ENCODE measurements around the gene PHPT1.
"Not testable (repeated sequence)": the region's sequence is repeated elsewhere in the genome, so short reads cannot be mapped to it uniquely, and the experiment has no call there.

PHPT1 gene

DNA sequence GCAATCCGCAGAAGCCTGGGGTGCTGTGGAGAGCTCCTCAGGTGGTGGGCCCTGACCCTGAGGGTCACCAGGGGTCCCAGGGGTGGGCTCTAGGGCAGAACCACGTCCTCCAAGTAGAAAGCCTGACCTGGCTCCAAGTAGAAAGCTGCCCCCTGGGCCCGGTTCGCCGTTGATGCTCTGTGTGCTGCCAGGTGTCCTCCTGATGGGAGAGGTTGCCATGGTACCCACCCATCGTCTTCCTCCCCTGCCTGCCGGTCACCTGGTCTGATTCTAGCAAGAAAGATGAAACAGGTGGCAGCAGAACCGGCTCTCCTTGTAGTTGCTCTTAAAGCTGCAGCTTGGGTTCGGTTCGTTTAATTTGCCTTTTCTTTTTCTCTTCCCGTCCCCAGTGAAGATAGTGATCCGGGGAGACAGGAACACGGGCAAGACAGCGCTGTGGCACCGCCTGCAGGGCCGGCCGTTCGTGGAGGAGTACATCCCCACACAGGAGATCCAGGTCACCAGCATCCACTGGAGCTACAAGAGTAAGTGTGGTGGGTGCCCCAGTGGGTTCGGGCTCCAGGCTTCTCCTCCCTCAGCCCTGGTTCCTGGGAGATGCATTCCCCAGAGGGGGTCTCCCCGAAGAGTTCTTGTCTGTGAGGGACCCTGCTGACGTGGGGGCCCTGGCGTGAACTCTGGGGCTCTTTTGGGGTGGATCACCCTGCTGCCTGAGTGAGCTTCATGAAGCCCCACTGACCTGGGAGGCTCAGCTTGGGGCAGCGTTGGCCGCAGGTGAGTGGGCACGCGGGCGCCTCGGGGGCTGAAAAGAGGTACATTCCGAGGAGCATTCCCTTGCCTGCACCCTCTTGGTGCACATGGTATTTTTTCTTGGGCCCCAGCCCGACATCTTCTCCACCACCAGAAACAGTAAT, 25.8 kb upstream of the PHPT1 start:
- DNase-seq (ENCODE audit: low spot score) = no peak

- no peak for DNase-seq (ENCODE audit: low spot score)
Measured at GRCh38 chr9:136824496-136825225, 24.5 kb upstream of the PHPT1 start.

GRCh38 chr9:136825295-136826187, 23.7 kb upstream of the PHPT1 start:
- no peak for DNase-seq (ENCODE audit: low spot score)

DNA sequence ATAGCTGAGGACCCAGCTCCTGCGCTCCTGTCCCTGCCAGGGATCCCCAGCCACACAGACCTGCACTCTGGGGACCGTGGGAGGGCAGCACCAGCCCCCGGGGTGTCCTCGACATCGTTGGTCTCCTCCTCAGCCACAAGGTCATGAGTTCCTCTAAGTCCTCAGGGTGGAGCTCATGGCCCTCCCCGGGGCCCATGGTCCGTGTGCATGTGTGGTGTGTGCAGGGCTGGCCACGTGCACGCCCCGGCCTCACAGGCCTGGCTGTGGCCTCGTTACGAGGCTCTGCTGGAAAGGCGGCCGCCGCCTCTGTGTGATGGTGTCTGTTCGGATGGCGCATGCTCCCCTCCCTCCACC, 23.0 kb upstream of the PHPT1 start:
- DNase-seq (ENCODE audit: low spot score) = no peak

- no peak for DNase-seq (ENCODE audit: low spot score)
Measured at GRCh38 chr9:136826703-136827582, 22.3 kb upstream of the PHPT1 start.

- DNase-seq (ENCODE audit: low spot score) = no peak
Measured at GRCh38 chr9:136827794-136828473, 21.3 kb upstream of the PHPT1 start.

DNA sequence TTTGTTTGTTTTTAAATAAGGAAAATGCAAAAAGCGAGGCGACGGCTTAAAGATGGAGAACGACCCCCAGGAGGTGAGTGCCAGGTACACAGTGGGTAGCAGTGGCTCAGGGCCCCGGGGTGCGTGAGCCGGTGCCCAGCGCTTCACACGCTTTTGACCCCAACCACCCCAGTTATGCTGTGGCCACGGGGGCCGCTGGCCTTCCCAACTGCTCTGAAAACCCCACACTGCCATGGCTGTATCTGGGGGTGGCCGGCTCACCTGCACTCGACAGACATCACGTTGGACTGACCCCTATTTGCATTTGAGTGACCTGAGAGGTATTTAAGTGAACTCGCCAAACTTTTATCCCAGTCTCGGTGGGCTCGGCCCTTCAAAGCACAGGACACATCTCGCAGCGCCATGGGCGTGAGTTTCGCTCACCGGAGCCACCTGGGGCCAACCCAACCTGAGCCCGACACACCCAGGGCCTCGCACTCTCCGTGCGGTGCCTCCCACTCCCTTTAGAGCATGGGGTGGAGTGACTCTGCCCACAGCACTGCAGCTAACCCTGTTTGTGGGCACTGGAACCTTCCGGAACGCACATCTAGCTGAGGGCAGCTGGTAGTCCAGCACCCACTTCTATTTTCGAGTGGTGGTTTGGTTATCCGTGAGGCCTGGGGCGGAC, 20.6 kb upstream of the PHPT1 start:
- no peak for DNase-seq (ENCODE audit: low spot score)

DNA sequence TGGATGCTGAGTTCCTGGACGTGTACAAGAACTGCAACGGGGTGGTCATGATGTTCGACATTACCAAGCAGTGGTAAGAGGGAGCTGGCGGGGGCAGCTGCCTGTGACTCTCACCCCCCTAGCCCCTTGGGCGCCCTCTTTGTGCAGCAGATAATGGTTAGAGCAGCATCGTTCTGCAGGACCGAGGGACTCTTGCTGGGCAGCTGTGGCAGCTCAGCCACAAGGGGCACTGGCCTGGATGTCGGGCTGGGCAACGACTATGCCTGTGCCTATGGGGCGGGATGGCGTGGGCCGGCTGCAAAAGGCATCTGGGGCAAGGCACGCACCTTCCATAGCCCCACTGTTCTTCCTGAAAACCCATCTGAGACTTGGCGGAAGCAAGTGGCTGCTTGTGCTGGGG, 19.8 kb upstream of the PHPT1 start:
- no peak for DNase-seq (ENCODE audit: low spot score)

GRCh38 chr9:136829981-136830885, 19.0 kb upstream of the PHPT1 start:
- DNase-seq (ENCODE audit: low spot score) = no peak

GRCh38 chr9:136831002-136831719, 18.0 kb upstream of the PHPT1 start:
- DNase-seq (ENCODE audit: low spot score) = no peak

DNA sequence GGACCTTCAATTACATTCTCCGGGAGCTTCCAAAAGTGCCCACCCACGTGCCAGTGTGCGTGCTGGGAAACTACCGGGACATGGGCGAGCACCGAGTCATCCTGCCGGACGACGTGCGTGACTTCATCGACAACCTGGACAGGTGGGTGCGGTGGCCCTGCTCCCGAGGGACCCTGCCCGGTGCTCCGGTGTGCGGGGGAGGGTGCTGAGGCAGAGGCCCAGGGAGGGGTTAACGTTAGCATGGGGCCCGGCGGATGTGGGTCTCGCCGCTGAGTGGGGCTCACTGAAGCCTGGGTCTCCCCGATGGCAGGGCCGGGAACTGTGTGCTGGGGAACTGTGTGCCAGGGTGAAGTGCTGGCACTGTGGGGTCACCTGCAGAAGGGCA, 17.5 kb upstream of the PHPT1 start:
- DNase-seq (ENCODE audit: low spot score) = no peak

- no peak for DNase-seq (ENCODE audit: low spot score)
Measured at GRCh38 chr9:136832581-136832980, 16.6 kb upstream of the PHPT1 start.

DNA sequence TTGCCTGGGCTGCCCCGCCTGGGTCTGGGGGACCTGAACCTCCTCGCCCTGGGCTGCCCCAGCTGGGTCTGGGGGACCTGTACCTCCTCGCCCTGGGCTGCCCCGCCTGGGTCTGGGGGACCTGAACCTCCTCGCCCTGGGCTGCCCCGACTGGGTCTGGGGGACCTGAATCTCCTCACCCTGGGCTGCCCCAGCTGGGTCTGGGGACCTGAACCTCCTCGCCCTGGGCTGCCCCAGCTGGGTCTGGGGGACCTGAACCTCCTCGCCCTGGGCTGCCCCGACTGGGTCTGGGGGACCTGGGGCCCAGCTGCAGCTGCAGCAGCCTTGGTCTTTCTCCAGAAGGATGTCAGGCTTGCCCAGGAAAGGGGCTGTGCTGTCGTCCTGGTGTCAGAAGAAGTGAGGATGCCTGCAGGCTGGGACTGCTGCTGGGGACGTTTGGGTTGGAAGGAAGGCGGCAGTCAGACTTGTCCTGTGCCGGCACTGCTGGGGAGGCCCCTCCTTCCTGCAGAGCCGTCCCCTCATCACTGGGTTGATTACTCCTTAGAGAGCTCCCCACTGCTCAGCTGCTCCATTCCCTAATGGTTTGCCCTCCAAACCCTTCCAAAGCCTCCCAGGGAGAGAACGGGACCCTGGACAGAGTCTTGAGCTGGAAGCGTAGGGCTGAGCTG, 15.7 kb upstream of the PHPT1 start:
- not testable (repeated sequence) for DNase-seq (ENCODE audit: low spot score)

GRCh38 chr9:136835162-136835931, 13.9 kb upstream of the PHPT1 start:
- no peak for DNase-seq (ENCODE audit: low spot score)

- no peak for DNase-seq (ENCODE audit: low spot score)
Measured at GRCh38 chr9:136835932-136836904, 13.0 kb upstream of the PHPT1 start.

Measured in activated CD4-positive, alpha-beta T cell treated with anti-CD3 and anti-CD28 coated beads, Interleukin-2, Interleukin-4, amounts not matched to agents 100 ng/mL and 50 ng/mL, durations not matched to agents 16 hours and 8 hours (primary cell).